Hindlimb muscle (tissue), 1 donor: ENCODE measurements around the gene MPIG6B. TPM values are rescaled to one million over a fixed set of nuclear protein-coding genes. Genes with fewer than 3 reads are reported as not detected.

Source experiments
- DNase-seq: peaks from one replicate; pipeline ENCODE4 v3.0.0-alpha.2; 2013
- polyA plus RNA-seq: library from polyadenylated mRNA; unstranded; fragments of 120-200 nt; gene quantifications from one replicate; pipeline ENCODE4 v1.2.1, GENCODE V29; 2013; ENCODE audit not compliant: insufficient read length

MPIG6B gene, protein sequence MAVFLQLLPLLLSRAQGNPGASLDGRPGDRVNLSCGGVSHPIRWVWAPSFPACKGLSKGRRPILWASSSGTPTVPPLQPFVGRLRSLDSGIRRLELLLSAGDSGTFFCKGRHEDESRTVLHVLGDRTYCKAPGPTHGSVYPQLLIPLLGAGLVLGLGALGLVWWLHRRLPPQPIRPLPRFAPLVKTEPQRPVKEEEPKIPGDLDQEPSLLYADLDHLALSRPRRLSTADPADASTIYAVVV
- polyA plus RNA-seq, result 0.71 TPM

DNA sequence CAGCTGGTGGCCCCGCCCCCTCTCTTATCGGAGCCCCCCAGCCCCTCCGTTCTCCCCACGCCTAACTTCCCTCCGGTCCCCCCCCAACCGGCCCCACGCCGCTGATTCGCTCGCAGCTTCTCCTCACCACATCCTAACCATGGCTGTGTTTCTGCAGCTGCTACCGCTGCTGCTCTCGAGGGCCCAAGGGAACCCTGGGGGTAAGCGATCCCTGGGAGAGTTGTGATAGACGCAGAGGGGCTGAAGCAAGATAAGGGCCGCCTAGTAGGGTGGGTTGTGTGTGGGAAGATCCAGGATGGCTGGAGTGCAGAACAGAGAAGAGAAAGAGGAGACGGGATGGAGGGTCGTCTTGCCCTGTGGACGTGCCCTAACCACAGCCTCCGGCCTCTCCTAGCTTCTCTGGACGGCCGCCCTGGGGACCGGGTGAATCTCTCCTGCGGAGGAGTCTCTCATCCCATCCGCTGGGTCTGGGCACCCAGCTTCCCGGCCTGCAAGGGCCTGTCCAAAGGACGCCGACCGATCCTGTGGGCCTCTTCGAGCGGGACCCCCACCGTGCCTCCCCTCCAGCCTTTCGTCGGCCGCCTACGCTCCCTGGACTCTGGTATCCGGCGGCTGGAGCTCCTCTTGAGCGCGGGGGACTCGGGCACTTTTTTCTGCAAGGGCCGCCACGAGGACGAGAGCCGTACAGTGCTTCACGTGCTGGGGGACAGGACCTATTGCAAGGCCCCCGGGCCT lies at the start of gene MPIG6B:
MPIG6B (plus strand) TSS at position 129 of the 735 bp plus-strand sequence; CDS start at position 140, 11 bp downstream.
- no peak for DNase-seq

DNA sequence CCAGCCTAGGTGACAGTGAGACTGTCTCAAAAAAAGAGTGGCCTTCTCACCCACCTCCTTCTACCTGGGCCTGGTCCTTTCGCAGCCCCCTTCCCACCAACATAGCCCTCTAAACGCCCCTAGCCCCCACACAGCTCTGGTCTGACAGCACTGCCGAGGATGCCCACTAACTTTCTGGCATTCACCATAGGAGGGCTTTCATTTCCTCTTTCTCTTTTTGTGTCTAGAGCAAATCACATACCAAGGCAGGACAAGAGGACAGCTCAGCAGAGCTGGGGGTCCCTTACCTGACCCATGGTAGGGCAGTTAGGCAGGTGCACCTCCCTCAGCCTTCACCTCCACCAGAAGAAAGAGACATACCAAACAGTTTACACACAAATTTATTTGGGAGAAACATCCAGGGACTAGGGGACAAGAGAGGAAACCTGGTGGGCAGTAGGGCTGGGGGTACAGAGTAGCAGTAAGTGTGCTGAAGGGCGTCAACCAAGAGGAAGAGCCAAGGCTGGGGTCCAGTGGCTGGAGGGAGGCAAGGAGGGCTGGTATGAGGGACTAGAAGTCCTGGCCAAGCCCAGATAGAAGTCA lies 46.8 kb upstream of the MPIG6B start:
- no peak for DNase-seq

DNA sequence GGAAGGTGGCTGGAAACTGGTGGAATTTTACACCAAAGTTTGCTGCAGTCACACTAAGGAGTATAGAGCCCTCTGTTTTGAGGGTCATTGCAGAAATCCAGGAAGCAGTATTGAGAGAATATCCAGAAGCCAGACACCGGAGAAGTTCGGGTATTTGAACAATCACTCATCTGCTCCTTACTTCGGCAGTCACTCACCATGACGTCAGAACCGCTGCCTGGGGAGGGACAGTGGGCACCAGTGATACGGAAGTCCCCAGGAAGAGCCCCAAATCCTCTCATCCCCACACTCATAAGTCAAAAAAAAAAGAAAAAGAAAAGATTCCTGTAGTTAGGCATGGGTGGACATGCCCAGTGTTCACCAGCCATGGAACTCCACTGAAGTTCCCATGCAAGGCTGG lies 46.3 kb upstream of the MPIG6B start:
- no peak for DNase-seq

DNA sequence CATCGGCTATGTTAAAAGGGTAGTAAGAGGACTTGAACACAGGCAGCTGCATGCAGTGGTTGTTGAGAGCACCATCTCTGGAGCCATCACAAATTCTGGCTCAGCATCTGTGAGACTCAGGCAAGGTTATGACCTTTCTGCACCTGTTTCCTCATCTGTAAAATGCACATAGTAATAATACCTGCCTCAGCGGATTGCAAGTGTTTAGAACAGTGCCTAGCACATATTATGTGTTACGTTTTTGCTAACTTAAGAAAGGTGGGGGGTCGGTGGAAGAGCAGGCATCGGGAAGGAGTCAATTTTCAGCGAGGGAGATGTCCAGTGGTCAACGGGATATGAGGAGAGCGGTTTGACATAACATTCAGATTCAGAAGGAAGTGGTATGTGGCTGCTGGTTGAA lies 45.2 kb upstream of the MPIG6B start:
- DNase-seq, result no peak

DNA sequence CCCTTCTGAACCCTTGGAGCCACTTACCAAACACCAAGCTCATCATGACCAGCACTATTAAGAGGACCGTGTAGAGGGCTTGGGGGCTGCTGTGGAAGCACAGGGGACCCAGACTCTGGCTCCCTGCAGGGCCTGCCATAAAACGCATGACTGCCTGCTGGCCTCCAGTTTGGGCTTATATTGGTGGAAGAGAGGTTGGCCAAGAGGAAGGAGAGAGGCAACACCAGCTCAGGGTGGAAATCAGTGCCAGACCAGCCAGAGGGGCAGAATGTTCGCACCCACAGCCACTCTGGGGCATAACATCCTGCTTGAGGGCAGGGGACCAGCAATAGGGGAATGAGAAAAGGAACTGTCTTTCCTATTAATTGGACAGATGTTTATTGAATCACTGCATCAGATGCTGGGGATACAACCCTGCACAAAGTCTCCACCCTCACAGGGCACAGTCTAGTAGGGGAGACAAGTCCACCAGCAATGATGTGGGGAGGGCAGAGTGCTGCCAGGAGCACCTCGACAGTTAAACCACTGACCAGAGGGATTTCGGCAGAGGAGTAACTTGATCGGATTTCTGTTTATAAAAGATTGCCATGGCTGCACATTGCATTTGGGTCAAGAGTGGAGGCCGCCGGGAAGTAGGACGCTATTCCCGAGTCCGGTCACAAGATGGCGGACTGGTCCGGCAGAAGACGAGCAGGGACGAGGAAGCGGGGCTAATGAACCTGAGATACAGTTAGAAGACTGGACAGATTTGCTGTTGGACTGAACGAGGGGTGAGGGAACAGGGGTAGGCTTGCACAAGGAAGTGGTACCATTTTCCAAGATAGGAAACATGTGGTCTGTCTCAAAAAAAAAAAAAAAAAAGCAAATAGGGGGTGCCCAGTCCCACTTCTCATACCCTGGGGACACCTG lies 42.7 kb upstream of the MPIG6B start, which contains the start of gene LY6G5C:
LY6G5C (minus strand) TSS at position 842 of the 909 bp plus-strand sequence; CDS start at position 148, 694 bp downstream.
- peak; percentile 87 for DNase-seq

- peak; percentile 36 for DNase-seq
Observed at GRCh38 chr6:31681135-31681671, 42.0 kb upstream of the MPIG6B start.

DNA sequence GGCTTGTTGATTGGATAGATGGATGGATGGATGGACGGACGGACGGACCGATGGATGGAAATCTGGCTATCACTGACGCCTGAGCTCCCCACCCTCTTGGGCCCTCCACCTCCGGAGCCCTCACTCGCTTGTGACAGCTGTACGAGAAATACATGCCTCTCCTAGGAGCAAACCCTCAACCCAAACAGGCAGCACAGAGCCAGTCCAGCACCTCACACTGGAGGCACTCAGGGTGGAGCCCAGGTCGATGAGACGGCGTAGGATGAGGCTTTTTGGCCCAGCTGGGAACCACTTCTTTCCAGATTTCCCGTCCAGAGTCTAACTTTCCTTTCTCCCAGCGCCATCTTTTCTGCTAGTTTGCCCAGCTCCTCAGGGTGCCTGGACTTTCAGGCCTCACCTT lies 39.6 kb upstream of the MPIG6B start:
- no peak for DNase-seq

DNA sequence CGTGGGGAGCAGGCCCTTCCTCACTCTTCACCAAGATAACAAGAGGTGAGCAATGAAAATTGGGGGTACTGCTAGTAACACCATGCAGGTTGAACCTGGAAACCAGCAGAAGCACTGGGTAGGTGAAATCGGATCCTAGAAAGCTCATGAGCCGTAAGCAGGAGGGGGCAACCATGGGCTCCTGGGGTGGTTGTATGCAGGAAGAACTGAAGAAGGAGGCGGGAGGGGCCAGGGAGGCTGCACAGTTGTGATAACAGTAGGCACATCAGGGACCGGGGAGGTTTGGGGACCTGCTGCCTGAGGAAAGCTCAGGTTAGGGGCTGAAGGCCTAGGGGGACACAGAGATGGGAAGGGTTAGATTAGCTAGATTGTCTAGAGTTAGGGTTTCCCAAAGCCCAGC lies 36.7 kb upstream of the MPIG6B start:
- no peak for DNase-seq

GRCh38 chr6:31687321-31687720 lies 35.9 kb upstream of the MPIG6B start:
- DNase-seq, result no peak

- DNase-seq, result no peak
Observed at GRCh38 chr6:31687860-31688693, 35.1 kb upstream of the MPIG6B start.

- no peak for DNase-seq
Observed at GRCh38 chr6:31689249-31690110, 33.7 kb upstream of the MPIG6B start.

DNA sequence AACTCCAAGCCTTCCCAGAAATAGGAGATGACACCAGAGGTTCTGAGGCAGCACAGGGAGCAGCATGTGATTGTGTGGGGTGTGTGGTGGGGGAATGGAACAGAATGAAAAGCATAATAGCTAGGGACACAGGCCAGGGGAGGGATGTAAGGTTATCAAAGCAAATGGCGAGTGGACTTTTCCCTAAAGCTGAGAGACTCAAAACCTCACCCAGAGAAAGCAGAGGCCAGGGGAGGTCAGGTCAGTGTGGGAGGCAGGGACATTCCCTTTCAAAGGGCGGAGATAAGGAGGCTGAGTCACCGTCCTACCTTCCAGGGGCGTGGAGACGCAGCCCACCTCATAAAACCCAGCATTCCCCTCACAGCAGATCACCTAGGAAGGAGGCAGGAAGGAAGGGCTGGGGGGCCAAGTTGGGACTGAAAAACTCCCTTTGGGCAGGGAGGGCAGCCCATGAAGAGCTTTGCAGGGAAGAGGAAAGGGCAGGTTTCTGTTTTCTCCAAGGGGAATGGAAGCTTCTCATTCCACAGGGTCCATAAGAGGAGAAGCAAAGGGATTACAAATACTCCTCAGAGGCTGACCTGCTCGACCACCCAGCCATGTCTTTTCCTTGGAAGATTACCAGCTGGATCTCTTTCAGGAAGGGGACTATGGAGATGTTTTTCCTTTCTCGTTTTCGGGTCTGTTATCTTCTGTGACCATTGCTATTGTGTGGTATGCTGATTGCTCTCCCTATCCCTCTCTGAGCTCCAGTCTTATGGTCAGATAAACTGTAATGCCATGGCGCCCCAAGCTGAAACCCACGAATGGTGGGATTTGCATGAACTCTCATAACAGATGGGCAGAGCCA lies 32.7 kb upstream of the MPIG6B start:
- DNase-seq, result no peak

DNA sequence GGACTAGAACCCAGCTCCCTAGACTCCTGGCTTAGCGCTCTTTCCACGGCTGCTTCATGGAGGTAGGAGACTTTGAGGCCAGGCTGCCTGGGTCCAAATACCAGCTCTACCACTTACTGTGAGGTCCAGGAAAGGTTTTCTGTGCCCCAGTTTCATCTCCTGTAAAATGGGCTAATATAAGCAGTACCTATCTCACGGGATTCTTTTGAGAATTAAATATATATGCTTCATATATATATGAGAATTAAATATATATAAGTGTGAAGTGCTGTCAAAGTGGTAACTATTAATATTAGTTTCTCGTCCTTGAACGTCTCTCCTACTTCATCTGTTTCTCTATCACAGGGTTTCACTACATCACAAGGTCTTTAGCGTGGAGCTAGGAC lies 32.1 kb upstream of the MPIG6B start:
- no peak for DNase-seq

- DNase-seq, result no peak
Observed at GRCh38 chr6:31691564-31692108, 31.5 kb upstream of the MPIG6B start.

DNA sequence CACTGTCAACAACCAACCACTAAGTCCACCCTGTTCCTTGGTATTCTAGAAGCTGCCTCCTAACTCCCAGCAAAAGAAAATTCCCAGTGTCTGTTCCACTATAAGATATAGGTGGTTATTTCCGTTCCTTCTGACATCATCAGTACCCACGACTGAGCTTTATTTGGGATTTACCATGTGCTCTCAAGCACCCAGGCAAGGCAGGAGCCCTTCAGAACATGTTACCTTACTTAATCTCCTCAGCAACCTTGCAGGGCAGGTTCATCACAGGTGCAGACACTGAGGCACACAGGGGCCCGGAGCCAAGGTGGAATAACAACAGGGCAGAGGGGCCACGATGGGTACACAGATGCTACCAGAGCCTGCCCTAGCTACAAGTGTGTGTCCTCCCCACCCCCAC lies 30.8 kb upstream of the MPIG6B start:
- no peak for DNase-seq

GRCh38 chr6:31692886-31693285 lies 30.3 kb upstream of the MPIG6B start:
- DNase-seq, result no peak

- DNase-seq, result no peak
Observed at GRCh38 chr6:31693535-31693934, 29.6 kb upstream of the MPIG6B start.

GRCh38 chr6:31697555-31697954 lies 25.6 kb upstream of the MPIG6B start:
- no peak for DNase-seq

GRCh38 chr6:31700740-31701401 lies 22.3 kb upstream of the MPIG6B start:
- no peak for DNase-seq
